GM21381 (cell line): Measurements from ENCODE around the gene NOTCH4.
"Not testable (repeated sequence)": the region's sequence is repeated elsewhere in the genome, so short reads cannot be mapped to it uniquely, and the experiment has no call there.

Experiments used
- ATAC-seq: cut with Tn5 transposase; IDR thresholded peaks from one replicate; pipeline ENCODE4 v1.9.1; 2021; ENCODE audit warnings: mild to moderate bottlenecking, moderate library complexity; ENCODE audit not compliant: unreplicated experiment

The NOTCH4 gene

GRCh38 chr6:32223258-32224235, at the start of gene NOTCH4:
NOTCH4 (minus strand) TSS chr6:32224067; CDS start chr6:32223928, 139 bp downstream.
- no peak for ATAC-seq

GRCh38 chr6:32271429-32271828, 47.6 kb upstream of the NOTCH4 start:
- ATAC-seq = no peak

GRCh38 chr6:32268459-32268858, 44.6 kb upstream of the NOTCH4 start:
- not testable (repeated sequence) for ATAC-seq

- ATAC-seq = no peak
Measured at GRCh38 chr6:32267035-32267434, 43.2 kb upstream of the NOTCH4 start.

- ATAC-seq = not testable (repeated sequence)
Measured at GRCh38 chr6:32257262-32257661, 33.4 kb upstream of the NOTCH4 start.

GRCh38 chr6:32255199-32256153, 31.6 kb upstream of the NOTCH4 start:
- no peak for ATAC-seq

- ATAC-seq = no peak
Measured at GRCh38 chr6:32254761-32255198, 30.9 kb upstream of the NOTCH4 start.

- ATAC-seq = no peak
Measured at GRCh38 chr6:32252331-32253009, 28.6 kb upstream of the NOTCH4 start.

GRCh38 chr6:32249262-32249661, 25.4 kb upstream of the NOTCH4 start:
- ATAC-seq = no peak

- ATAC-seq = no peak
Measured at GRCh38 chr6:32247401-32247800, 23.5 kb upstream of the NOTCH4 start.

- no peak for ATAC-seq
Measured at GRCh38 chr6:32244946-32245398, 21.1 kb upstream of the NOTCH4 start.

- no peak for ATAC-seq
Measured at GRCh38 chr6:32244270-32244669, 20.4 kb upstream of the NOTCH4 start.

- not testable (repeated sequence) for ATAC-seq
Measured at GRCh38 chr6:32242318-32242813, 18.5 kb upstream of the NOTCH4 start.

- ATAC-seq = no peak
Measured at GRCh38 chr6:32240686-32241085, 16.8 kb upstream of the NOTCH4 start.

- no peak for ATAC-seq
Measured at GRCh38 chr6:32239462-32239861, 15.6 kb upstream of the NOTCH4 start.

- ATAC-seq = no peak
Measured at GRCh38 chr6:32234934-32235333, 11.1 kb upstream of the NOTCH4 start.

GRCh38 chr6:32226434-32226833, 2.6 kb upstream of the NOTCH4 start:
- ATAC-seq = no peak

- no peak for ATAC-seq
Measured at GRCh38 chr6:32224696-32225095, 829 bp upstream of the NOTCH4 start.

- ATAC-seq = no peak
Measured at GRCh38 chr6:32222333-32223230, 1.3 kb downstream of the NOTCH4 start.
